SHP77 treated with DMSO at 0.1 percent for 48 hours (cell line): ENCODE measurements around the gene OXCT1.

Source experiments
- DNase-seq: peaks from one replicate; lab custom pipeline; 2025; lab: John Stamatoyannopoulos, UW

Gene OXCT1

DNA sequence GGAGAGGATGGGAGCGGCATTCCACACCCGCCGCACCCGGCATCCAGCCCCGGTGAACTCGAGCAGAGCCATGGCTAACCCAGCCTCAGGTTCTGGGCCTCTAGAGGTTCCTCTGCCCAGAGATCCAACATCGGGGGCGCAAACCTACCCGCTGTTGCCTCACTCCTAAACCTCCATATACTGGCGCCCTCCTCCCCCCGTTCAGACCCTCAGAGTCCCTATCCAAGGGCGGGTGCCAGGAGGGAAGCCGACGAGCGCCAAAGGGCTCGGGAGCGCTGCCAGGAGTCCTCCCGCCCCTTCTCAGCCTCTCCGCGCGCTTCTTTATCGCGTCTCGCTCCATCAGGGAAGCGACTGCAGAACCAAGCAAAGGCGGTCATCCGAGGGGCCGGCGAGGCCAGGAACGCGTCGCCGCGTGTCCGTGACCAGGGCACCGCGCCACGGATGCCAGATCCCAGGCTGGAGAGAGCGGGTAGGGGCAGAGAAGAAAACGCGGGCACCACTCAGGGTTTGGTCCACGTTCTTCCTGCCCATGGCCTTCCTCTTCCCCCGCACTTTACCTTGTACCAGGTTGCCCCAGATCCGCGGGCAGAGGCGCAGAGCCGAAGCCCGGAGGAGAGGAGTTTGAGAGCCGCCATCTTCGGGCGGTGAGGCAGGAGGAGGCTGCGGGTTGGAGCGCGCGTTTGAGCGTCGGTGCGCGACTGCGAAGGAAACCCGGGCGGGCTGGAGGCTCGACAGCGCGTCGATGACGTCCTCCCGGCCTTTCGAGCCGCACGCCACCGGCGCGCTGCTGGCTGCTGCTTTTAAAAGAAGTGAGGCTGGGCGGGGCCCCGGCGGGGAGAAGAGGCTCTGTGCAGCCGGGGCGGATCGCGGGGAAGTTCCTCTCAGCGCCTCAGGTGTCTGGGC, at the start of gene OXCT1:
OXCT1 (minus strand) TSS at position 702 of the 903 bp plus-strand sequence; CDS start at position 635, 67 bp downstream.
- DNase-seq: peak; percentile 87

DNA sequence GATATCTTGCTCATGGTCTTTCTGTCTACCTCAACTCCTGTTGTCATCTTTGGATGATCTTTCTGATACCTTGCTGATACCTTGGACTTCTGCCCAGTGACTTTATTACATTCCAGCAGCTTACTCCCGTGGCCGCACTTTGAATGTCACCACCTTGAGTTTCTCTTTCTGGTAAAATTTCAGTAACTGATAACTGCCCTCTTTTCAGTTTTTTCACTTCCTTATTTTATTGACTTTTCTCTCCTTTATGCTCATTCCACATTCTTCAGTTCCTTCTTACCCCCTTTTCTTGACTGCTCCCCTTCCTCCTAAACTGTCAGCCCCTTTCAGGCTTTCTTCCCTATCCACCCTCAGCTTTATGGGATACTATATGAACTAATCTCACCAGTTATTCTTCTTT, 47.9 kb upstream of the OXCT1 start:
- DNase-seq: no peak

- DNase-seq: no peak
Observed at GRCh38 chr5:41908374-41909079, 38.3 kb upstream of the OXCT1 start.

GRCh38 chr5:41906151-41906550, 35.9 kb upstream of the OXCT1 start:
- no peak for DNase-seq

GRCh38 chr5:41903892-41904799, 33.9 kb upstream of the OXCT1 start, which contains the start of gene RIMOC1:
TSS of gene RIMOC1 (plus strand) at chr5:41904344. CDS start at chr5:41904368, 24 bp downstream.
- peak; percentile 100 for DNase-seq

- DNase-seq: no peak
Observed at GRCh38 chr5:41903382-41903891, 33.2 kb upstream of the OXCT1 start.

DNA sequence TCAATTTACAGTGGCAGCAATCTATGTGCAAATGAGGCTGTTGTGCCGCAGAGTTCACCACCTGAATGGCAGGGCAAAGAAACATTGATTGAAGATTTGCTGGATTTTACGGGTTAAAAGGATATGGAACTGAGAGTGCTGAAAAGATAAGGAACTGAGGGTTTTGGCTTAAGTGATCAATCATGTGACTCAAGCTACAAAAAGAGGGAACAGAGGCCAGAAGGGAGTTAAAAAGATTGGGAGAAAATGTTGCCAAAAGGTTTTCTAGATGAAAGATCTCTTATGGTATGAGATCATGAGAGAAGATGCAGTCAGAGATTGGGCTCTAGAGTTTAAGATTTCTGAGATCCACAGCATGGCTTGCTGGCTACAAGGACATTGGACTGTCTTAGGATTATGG, 26.0 kb upstream of the OXCT1 start:
- DNase-seq: no peak

DNA sequence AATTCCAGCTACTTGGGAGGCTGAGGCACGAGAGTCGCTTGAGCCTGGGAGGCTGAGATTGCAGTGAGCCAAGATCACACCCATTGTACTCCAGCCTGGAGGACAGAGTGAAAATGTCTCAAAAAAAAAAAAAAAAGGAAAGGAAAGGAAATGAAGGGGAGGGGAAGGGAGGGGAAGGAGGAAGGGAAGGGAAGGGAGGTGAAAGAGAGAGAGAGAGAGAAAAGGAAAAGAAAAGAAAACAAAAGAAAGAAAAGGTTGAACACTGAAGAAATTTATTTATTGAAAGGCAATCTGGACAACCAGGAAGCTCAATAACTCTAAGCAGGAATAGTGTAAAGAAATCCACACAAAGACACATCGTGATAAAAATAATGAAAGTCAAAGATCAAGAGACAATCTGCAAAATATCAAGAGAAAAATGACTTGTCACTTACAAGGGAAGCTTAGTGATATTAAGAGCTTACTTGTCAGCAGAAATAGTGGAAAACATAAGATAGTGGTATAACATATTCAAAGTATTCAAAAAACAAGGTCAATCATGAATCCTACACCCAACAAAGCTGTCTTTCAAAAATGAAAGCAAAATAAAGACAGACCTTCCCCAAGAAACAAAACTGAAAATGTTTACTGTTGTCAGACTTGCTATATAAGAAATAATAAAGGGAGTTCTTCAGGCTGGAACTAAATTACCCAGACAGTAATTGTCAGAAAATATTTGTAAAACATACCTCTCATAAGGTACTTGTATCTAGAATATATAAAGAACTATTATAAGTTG, 23.0 kb upstream of the OXCT1 start:
- no peak for DNase-seq

DNA sequence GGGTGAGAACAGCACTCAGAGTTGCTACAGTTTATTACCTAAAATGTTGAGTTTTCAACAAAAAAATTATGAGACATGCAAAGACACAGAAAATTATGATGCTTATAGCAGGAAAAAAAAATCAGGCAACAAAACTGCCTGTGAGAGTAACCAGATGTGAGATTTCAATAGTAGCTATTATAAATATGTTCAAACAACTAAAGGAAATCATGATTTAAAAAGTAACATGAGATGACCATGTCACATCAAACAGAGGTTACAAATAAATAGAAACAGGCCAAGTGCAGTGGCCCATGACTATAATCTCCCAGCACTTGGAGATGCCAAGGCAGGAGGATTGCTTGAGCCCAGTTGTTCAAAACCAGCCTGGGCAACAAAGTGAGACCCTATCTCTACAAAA, 21.8 kb upstream of the OXCT1 start:
- DNase-seq: no peak

- no peak for DNase-seq
Observed at GRCh38 chr5:41891066-41891707, 21.0 kb upstream of the OXCT1 start.

- DNase-seq: no peak
Observed at GRCh38 chr5:41885286-41885685, 15.1 kb upstream of the OXCT1 start.

- DNase-seq: no peak
Observed at GRCh38 chr5:41883936-41884335, 13.7 kb upstream of the OXCT1 start.

DNA sequence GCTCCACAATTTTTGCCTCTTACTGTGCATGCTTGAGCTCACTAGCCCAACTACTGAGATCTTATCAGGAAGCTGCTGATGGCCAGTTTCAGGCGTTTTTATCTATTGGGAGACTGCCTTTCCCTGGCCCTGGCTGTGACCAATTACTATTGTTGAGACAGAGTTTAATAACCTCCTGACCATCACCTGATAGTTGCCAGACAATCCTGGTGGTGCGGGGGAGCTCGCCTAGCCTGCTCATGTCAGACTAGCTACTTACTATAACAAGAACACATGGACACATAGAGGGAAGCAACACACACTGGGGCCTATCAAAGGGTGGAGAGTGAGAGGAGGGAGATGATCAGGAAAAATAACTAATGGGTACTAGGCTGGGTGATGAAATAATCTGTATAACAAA, 13.0 kb upstream of the OXCT1 start:
- DNase-seq: no peak

GRCh38 chr5:41882765-41883164, 12.5 kb upstream of the OXCT1 start:
- no peak for DNase-seq

GRCh38 chr5:41878643-41879478, 8.6 kb upstream of the OXCT1 start:
- no peak for DNase-seq

GRCh38 chr5:41878173-41878572, 7.9 kb upstream of the OXCT1 start:
- DNase-seq: no peak

DNA sequence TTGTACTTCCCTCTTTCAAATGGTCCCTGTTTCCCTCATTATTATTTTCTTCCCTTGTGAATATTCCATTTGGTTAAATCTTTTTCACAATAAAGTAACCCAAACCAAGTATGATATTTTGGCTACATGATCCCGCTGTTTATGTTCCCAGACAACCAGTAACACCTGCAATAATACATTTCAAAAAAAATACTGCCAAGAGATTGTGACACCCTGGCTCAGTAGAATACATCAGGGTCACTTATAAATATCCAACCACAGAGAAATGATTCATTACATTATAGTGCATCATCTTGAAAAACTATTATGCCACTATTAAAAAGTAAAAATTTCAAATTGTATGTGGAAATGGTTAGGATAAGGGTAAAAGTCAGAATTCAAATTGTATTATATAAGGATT, 7.2 kb upstream of the OXCT1 start:
- no peak for DNase-seq

- peak; percentile 48 for DNase-seq
Observed at GRCh38 chr5:41876678-41877077, 6.5 kb upstream of the OXCT1 start.

DNA sequence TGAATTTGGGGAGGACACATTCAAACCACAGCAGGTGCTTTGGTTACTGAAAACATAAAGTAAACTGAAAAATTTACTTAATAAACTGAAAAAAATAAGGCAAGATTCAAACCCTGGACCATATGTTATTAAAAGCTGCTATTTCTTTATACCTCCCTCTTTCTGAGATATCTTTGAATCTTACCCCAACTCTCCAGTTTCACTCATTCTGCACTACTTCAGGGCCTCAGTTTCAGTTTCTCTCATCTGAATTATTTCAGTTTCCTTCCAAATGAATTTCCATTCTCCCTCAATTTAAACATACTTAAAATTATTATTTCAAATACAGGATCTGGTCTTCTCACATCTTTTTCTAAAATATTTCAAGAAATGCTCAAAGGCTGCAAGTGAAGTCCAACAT, 4.9 kb upstream of the OXCT1 start:
- no peak for DNase-seq
